K562 treated with DMSO at 1 percent for 24 hours (cell line): Measurements from ENCODE around the gene SERPINA5. TPM values are rescaled to one million over a fixed set of nuclear protein-coding genes. Genes with fewer than 3 reads are reported as not detected.

Experiments used
- total RNA-seq: library from RNA; unstranded; fragments of 300-600 nt; gene quantifications from 2 replicates; pipeline ENCODE4 v1.2.3, GENCODE V29; 2022; ENCODE audit warnings: low read depth; ENCODE audit not compliant: insufficient read depth

Gene SERPINA5
- total RNA-seq: not detected in 2 replicates

DNA sequence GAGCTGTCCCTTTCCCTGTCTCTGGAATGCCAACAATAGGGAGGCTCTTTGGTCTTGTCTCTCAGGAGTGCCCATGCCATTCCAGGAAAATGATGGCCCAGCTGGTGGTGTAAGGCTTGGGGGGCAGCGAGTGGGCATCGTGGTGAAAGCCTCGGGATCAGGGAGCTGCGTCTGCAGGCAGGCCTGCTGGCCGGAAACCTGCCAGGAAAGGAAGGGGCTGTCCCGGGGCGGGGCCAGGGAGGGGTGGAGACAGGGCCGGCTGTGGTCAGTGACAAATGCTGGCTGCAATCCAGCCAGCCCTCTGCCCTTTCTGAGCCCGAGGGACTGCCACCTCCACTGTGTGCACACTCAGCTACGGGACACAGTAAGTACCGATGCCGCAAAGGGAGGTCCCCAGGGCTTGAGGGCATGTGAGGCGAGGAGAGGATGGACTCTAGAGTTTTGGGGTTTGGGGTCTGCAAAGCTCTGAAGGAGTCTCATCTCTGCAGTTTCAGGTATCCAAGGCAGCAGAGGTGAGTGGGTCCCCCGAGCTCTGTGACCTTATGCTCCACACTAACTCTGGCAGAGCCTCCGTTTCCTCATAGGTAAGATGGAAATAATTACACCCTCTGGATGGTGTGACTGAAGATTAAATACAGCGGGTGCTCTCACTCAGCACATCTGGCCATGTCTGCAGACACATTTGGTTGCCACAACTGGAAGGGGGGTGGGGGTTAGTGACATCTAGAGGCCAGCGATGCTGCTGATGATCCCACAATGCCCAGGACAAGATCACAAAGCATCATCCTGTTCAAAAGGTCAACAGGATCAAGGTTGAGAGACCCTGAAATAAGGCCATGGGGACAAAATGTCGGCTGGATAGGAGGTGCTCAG lies at the start of gene SERPINA5:
Gene SERPINA5, plus strand, starts transcription at position 300 of the 873 bp plus-strand sequence. CDS start 5,937 bp downstream, outside the sequence.

DNA sequence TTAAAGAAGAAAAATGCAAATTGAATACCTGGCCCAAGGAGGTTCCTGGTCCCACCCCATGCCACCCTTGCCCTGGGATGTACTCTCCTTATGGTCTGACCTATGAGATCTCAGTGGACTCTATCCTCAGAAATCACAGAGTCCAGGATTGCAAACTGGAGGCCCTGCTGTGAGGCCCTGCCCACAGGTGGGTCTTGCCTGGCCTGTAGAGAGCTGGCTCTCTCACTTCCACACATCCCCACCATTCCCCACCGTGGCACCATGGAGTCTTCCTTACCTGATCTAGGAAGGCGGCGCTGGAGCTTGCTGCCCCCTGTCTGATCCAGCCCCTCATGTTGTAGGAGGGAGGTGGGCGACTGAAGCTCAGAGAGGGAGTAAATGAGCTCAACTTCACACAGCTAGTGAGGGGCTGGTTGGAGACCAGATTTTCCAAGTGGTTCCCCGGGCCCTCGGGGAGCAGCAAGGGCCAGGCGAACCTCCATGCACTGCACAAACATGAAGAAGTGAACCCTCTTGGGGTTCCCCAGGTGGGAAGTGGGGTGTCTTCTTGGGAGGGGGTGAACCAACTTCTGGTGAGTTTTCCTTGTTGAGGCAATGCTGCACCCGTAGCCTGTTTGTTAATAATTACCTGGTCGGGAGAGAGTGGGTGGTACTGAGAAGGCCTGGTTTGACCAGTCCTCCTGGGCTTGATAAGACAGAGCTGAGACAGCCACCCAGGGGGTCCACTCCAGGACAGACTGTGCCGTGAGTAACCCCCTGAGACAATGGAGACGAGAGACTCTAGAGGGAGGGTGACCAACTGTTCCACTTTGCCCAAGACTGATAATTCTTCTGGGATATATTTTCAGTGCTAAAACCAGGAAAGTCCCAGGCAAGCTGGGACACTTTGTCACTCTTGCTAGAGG lies 20.2 kb upstream of the SERPINA5 start, which contains the start of gene SERPINA4:
Gene SERPINA4, plus strand, starts transcription at position 692 of the 905 bp plus-strand sequence. CDS start 2,041 bp downstream, outside the sequence.

DNA sequence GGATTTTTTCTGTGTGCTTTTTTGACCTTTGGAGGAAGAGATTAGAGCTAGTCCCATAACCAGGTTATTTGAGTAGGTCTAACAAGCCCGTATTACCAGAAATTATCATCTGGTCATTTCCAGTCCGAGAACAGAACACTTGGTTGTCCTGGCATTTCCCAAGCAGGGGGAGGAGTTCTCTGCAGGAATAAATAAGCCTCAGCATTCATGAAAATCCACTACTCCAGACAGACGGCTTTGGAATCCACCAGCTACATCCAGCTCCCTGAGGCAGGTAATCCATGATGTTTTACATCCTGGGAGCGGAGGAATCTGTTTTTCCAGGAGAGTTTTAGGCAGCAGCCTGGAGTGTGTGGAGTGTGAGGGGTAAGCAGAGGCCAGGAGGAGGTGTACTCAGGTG lies 30.9 kb downstream of the SERPINA5 start, which contains the start of gene SERPINA3:
Gene SERPINA3, plus strand, starts transcription at position 218 of the 400 bp plus-strand sequence. CDS start 2,051 bp downstream, outside the sequence.

Other genes with a start within 250 kb of the SERPINA5 start
- not detected in 2 replicates for gene SERPINA2, start 214.7 kb upstream of the SERPINA5 start, total RNA-seq
- not detected in 2 replicates for gene SERPINA1, start 192.8 kb upstream of the SERPINA5 start, total RNA-seq
- not detected in 2 replicates for gene SERPINA11, start 128.6 kb upstream of the SERPINA5 start, total RNA-seq
- gene SERPINA9, start 105.2 kb upstream of the SERPINA5 start, total RNA-seq: not detected in 2 replicates
- gene SERPINA12, start 72.0 kb upstream of the SERPINA5 start, total RNA-seq: not detected in 2 replicates
- gene SERPINA4, start 20.0 kb upstream of the SERPINA5 start, total RNA-seq: not detected in 2 replicates
- gene SERPINA3, start 31.0 kb downstream of the SERPINA5 start, total RNA-seq: not detected in 2 replicates
- not detected in 2 replicates for gene GSC, start 188.7 kb downstream of the SERPINA5 start, total RNA-seq